NCI-H226 (cell line): ENCODE measurements around the gene GNAT1.

ENCODE experiments used
- DNase-seq: peaks from one replicate; pipeline ENCODE4 v3.0.0-alpha.2; 2015

The GNAT1 gene

GRCh38 chr3:50163572-50164455 is 27.6 kb upstream of the GNAT1 start:
- DNase-seq = peak; percentile 83

- no peak for DNase-seq
These were observed 26.9 kb upstream of the GNAT1 start for GRCh38 chr3:50164481-50164880.

GRCh38 chr3:50164984-50165909 is 26.2 kb upstream of the GNAT1 start:
- DNase-seq = peak; percentile 67

GRCh38 chr3:50165910-50166538 is 25.4 kb upstream of the GNAT1 start:
- no peak for DNase-seq

- DNase-seq = peak; percentile 22
These were observed 24.8 kb upstream of the GNAT1 start for GRCh38 chr3:50166620-50167019.

- peak; percentile 22 for DNase-seq
These were observed 24.2 kb upstream of the GNAT1 start for GRCh38 chr3:50167069-50167840.

- no peak for DNase-seq
These were observed 23.6 kb upstream of the GNAT1 start for GRCh38 chr3:50167841-50168209.

GRCh38 chr3:50168388-50168787 is 23.0 kb upstream of the GNAT1 start:
- DNase-seq = no peak

- no peak for DNase-seq
These were observed 22.6 kb upstream of the GNAT1 start for GRCh38 chr3:50168791-50169190.

- DNase-seq = no peak
These were observed 22.1 kb upstream of the GNAT1 start for GRCh38 chr3:50169232-50169832.

GRCh38 chr3:50169858-50170257 is 21.6 kb upstream of the GNAT1 start:
- DNase-seq = no peak

GRCh38 chr3:50170689-50171088 is 20.7 kb upstream of the GNAT1 start:
- DNase-seq = peak; percentile 28

GRCh38 chr3:50171540-50172301 is 19.7 kb upstream of the GNAT1 start:
- no peak for DNase-seq

GRCh38 chr3:50172626-50173220 is 18.7 kb upstream of the GNAT1 start:
- no peak for DNase-seq

GRCh38 chr3:50173685-50174516 is 17.5 kb upstream of the GNAT1 start:
- no peak for DNase-seq

- DNase-seq = no peak
These were observed 16.9 kb upstream of the GNAT1 start for GRCh38 chr3:50174517-50174895.

- DNase-seq = no peak
These were observed 16.4 kb upstream of the GNAT1 start for GRCh38 chr3:50174947-50175524.

GRCh38 chr3:50177346-50177745 is 14.1 kb upstream of the GNAT1 start:
- DNase-seq = no peak

GRCh38 chr3:50179710-50180109 is 11.7 kb upstream of the GNAT1 start:
- DNase-seq = peak; percentile 72

- DNase-seq = no peak
These were observed 9.4 kb upstream of the GNAT1 start for GRCh38 chr3:50181985-50182384.
